GM18873 (cell line): ENCODE data around the gene ITGB7.

Source experiments
- ATAC-seq: cut with Tn5 transposase; IDR thresholded peaks from one replicate; pipeline ENCODE4 v1.9.1; 2021; ENCODE audit warnings: mild to moderate bottlenecking, moderate library complexity, moderate number of reproducible peaks; ENCODE audit not compliant: unreplicated experiment, low FRiP score

ITGB7 gene

DNA sequence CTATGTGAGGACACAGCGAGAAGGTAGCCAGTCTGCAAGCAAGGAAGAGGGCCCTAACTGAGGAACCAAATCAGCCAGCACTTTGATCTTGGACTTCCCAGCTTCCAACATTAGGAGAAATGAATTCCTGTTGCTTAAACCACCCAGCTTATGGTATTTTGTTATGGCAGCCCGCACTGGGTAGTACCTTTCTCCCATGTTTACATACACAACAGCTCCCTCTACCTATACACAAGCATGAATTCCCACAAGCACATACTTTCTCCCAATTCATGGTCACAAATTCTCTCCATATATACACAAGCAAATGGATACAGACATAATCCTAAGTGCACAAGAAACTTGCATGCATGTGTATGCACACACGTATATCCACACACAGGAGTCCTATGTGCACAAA, 7.4 kb downstream of the ITGB7 start:
- no peak for ATAC-seq

DNA sequence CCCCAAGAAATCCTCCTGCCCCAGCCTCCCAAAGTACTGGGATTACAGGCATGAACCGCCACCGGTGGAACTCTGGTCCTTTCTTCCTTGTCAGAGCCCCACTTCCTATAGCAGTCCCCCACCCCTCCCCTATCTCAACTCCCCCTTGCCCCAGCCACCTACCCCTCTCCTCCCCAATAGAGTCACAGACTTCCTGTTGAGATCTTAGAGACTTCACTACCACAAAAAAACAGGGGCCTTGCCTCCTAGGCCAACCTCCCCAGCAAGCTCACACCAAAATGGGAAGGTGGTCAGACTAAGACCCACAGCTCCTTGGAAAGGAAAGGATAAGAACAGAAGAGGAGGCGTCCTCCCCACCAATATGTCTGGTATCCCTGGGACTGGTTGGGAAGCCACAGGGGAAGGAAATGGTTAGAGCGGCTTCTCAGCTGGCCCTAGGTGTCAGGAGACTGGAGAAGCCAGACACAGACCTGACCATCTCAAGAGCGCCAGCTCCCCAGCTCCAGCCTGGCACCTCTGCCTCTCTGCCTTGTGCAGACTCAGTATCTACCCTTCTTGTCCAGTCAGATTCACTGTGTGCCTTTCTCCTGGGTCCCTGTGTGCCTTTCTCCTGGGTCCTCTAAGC, 8.5 kb downstream of the ITGB7 start:
- no peak for ATAC-seq

DNA sequence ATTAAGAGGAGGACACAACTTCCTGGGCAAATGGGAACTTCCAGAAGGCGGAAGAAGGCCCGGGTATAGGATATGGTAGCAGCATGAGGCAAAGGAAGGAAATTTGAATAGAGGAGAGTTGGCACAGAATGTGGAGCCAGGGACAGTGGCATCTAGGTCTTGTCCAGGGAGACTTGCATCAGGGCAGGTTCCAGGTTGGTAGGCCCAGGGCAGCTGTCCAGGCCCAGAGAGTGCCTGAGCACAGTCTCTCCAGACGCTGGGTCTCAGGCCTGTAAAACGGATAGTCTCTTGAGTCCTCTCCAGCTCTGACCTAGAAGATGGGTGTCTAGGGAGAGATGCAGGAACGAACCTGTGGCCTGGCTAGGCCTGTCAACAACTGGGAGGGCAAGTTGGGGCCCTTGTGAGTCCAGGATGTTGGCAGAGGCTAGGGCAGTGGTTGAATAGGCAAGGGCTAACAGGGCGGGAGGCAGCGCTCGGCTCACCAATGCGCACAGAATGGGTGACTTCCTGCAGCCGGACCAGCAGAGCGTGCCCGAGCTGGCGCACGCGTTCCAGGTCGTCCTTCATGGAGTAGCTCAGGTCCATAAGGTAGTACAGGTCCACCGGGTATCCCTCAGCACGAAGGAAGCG, 9.9 kb downstream of the ITGB7 start:
- ATAC-seq = no peak

DNA sequence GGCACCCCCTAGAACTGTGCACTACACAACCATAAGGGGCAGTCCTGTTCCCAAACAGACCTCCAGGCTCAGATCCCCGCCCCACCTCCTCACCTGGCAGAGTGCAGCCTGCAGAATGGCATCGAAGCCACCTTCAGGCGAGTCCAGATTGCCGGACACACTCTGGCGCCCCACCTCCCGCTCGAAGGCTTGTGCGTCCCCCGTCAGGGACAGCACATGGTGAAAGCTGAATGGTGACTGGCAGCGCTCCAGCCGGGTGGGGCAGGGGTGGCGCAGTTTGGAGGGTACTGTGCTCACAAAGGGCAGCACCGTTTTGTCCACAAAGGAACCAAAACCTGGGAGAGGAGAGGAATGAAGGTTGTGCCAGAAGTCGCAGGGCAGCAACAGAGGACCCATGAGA, 10.6 kb downstream of the ITGB7 start:
- ATAC-seq = no peak

DNA sequence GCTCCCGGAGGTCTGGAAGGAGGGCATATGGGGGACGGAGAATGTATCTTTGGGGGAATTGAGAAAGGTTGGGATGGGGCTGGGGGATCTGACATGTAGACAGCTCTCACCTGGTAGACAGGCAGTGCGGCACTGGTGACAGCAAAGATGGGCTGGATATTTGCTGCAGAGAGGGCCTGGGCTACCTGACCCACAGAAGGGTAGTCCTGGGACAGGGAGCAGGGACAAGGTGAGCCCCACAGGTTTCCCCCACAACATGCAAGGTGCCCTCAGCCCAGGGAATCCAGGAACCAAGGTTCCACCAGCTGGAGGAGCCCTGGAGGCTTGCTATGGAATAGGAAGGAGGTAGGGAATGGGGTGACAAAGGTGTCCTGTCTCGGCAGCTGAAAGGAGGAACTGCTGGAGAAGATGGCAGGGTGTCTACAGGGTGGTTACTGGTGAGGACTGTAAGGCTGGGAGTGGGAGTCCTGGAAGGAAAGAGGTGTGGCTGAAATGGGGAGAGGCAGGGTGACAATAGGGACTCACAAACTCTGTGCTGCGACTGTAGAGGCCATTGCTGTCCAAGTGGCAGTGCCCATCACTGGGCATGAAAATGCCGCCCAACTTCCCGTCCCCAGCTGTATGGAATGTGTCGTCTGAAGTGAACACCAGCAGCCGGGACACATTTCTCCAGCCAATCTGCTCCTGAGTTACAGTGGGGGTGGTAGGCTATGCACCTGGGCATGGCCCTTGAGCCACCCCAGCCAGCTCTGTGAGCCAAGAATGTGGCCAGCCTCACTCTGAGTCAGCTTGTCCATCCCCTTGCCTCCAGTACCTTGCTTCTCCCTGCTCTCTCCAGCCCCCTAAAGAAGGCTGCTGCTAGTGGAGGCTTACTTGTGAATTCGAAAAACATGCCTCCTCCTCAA, 11.3 kb downstream of the ITGB7 start:
- no peak for ATAC-seq

DNA sequence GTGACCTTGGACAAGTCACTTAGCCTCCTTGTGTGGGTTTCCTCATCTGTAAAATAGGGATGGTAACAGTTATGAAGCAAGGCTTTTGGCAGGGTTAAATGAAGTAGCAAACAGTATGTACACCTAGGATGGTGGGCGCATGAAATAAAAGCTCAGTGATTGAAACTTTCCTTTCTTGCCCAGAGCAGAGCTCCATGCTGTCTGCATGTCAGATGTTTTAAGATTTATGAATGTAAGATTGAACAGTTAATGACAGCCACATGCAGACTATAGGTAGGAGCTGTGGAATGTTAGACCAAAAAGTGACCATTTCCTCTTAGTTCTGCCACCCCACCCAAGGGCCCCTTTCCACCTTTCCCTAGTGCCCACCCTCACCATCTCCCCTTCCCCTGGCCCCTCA, 12.1 kb downstream of the ITGB7 start:
- no peak for ATAC-seq

DNA sequence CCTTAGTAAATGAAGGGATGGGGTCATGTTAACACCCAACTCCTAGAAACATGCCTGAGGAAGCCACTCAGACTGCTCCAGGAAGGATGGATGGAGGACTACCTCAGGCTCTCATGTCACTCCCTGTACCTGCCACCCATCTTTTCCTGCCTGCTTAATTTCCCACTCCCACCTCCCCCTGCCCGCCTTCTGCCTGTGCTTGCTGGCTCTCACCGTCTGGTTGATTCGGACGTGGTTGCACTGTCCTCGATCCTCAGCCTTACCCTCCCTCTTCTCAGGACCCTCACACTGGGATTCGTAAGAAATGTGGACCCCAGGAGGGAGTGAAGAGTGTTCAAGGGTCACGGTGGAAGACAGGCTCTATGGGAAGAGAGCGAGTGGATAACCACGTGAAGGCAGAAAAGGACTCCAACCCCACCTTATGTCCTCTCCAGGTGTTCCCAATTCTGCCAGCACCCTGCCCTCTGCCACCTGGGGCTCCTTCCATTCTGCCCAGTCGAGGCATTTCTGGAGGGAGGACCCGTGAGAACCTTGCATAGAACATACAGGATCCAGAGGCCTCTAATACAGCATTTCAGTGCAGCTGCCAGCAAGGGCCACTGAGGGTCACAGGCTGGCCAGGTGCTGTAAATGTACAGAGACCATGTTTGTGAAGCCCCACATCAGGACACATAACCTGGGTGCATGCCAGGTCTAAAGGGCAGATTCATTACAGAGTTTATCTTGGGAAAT, 12.9 kb downstream of the ITGB7 start:
- no peak for ATAC-seq

DNA sequence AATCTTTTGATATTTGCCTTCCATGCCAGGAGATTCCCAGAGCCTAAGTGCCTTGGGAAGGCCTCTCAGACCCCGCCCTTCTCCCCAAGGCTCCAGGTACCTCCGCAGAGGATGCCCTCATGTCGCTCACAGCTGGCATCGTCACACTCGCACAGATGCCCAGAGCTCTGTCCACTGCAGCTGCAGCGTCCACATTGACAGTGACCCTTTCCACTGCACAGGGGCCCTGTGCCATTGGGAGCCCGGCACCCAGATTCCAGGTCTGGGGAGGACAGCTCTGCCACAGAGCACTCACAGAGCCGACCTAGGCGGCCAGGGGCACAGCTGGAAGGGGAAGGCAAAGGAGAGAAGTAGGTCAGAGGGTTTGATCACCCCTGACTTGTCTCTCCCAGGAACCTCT, 14.0 kb downstream of the ITGB7 start:
- ATAC-seq = no peak

DNA sequence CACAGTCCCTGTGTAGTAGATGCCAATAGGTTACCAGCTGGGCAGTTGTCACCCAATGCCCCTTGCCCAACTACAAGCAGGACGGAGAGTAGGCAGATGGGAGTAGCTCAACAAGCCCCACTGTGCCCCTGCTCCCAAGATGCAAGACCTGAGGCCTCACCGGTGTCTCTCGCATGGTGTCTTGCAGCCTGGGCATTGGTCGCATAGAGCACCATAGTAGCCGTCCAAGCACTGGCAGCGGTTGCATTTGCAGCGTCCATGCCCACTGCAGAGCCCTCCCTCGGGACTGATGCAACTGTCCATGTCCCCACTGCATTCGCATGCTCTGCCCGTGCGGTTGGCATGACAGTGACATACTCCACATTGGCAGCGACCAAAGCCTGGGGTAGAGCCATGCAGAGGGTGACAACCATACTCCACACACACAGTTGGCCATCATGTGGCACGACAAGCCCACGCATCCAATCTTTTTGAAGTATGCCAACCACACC, 14.5 kb downstream of the ITGB7 start:
- ATAC-seq = no peak

DNA sequence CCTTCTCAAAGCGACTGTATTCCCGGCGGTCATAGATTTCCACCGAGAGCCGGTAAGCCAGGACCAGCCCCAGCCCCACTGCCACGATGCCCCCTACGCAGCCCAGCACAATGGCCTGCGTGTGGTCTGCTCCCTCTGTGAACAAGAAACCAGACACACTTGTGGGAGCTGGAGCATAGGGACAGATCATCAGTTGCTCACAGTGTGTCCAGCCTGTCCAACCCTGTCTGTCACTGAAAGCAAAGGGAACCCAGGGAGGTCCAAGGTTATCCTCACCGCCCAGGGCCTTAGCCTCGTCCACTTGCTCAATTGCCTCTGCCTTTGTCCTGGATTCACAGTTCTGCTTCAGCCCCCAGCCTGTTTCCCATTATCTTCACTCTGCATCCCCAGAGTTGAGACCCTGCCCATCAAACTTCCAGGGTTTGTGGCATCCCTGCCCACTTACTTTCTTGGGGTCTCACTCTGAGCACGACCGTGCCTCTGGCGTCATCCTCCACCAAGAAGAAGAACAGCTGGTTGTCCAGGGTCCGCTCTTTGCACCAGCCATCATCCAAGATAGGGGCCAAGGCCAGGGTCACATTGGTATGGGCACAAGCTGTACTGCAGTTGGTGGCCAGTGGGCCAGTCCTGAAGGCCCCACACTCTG, 15.0 kb downstream of the ITGB7 start:
- no peak for ATAC-seq

DNA sequence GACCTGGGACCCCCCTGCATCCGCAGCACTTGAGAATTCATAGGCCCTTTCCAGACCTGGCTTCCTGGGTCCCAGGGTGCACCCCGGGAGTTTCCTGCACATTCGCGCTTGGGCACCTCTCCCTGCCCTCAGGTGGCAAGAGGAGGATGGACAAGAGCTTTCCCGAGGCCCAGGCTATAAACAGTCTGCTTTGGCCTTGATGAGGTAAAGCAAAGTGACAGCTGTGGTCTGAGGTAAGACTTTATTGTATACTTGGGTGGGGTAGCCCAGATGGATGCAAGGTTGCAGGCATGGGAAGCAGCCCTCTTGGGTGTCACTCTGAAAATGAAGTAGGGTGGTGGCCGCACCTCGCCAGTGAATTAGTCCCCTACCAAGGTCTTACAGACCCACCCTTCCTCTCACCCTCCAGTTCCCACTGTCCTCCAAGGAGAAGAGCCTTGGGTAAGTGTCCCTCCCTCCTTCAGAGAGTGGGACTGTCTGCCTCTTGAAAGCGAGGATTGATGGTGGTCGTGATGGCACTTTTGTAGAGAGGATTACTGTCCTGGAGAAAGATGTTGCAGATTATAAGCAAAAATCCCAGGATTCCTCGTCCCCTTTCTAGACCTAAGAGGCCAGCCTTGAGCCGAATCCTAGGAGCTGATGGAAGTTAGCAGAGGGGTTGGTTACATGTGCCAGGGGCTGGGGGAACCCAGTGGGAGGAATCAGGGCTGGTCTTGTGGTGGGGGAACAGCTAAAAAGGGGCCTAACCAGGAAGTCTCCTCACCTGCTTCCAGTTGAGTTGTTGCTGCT, 15.8 kb downstream of the ITGB7 start:
- ATAC-seq = no peak

DNA sequence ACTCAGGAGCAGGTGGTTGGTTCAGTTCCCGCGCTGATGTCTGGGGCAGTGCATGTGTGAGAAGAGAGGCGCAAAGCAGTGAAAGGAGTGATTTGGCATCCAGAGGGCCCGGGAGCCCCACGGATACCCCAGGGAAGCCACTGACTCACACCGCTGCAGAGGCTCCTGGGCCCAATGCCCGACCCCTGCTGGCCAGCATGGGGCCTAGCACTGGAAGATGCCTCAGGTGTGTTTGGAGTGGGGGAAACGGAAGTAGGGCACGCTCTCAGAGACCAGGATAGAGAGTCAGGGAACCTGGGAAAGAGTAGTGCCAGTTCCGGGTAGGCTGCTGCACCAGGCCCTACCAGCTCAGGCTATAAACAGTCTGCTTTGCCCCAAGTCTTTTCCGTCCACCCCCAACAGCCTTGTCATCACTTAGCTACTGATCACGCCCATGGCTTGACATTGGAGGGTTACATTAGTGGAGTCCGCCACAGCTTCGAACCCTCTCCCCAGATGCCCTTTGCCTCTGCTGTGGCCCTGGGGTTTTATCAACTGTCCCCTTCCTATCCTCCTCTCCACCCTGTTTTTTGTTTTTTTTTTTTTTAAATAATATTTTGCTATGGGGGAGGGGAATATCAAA, 16.8 kb downstream of the ITGB7 start:
- ATAC-seq = no peak

DNA sequence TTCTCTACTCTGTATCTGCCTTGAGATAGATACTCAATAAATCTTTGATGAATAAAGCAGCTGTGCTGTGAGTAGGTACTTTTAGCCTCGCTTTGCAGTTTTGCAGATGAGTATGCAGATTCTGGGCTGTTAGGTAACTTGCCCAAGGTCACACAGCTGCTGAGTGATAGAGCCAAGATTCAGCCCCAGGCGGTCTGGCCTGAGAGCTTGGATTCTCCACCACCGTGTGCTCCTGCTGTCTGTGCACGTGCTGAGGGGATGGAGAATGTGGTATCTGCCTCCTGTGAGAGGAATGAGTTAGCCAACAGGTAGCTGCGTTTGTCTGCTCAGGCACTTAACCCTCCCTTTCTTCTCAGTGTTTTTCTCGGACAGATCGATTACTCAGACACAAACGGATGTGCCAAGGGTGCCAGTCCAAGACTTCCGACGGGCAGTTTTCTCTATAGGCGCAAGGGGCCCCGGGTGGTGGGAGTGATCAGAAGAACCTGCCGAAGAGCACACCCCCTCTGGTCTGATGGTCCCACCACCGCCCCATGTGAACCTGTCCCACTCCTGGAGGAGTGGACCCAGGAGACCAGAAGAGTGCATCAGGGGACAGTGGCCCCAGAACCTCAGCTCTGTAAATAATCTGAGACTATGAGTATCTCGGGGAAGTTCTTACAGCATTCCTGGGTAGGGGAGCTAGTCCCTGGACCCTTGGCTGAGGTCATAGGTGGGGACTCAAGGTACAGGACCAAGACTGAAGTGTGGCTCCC, 19.7 kb downstream of the ITGB7 start:
- no peak for ATAC-seq

DNA sequence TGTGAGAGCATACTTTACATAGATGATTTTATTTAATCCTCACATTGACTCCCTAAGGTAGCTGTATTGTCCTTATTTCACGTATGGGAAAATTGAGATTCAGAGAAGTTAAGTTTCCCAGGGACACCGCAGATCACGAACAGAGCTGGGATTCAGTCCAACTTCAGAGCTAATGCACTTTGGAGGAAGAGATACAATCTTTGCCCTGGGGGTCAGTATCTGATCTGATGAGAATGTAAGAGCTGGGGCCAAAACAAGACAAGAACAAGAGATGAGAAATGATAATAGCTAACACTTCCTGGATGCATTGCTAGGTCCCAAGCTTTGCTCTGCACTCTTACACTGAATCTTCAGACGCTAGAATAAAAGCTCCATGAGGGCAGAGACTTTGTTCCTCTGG, 20.3 kb downstream of the ITGB7 start:
- ATAC-seq = no peak

DNA sequence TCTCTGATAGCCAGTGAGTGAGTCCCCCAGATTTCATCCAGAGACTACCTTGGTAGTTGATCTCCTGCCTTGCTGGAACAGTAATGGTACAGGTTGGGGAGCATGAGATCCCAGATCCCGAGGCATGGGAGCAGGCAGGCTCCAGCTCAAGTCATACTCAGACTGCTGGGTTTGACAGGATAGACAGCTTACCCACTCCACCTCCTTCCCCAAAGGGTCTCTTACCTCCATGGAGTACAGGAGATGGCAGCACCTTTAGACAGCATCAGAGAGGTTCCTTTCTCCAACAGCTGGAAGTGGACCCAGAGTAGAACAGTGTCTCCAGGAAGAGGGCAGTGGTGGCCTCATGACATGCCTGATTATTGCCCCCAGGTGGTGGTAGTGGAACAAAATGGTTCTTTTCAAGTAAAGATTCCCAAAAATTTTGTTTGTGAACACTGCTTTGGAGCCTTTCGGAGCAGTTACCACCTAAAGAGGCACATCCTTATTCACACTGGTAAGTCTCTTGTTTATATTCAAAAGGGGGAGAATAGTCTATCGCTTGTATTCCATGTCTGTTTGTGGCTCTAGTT, 21.4 kb downstream of the ITGB7 start:
- no peak for ATAC-seq

DNA sequence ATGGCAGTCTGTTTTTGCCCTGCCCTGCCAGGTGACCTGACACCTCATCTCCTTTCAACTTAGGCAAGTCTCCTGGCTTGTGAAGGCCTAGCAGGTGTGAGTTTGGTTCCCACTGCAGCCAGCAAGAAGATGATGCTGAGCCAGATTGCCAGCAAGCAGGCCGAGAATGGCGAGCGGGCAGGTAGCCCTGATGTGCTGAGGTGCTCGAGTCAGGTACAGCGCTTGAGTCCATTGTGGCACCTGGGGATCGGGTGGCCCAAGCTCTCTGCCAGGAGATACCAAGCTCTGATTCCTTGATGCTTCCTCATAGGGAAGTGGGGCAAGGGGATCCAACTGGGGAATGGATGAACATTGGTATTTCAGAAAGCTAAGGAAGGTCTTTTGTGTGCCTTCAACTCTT, 22.2 kb downstream of the ITGB7 start:
- ATAC-seq = no peak

DNA sequence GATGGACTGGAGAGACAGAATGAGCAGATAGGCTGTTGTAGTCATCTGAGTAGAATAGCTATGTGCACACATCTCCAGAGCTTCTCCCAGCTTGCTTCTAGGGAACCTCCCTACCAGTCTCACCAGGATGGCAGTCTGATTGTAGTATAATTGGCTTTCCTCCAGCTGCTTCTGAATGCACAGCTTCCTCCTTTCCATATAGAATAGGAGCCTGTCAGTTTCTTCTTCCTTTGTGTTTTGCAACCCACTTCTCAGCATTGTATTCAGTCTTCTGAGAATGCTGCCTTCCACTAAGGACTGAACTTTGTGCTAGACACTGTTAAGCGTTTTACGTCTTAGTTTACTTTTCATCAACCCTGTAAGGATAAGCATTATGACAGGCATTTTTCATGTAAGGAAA, 24.1 kb downstream of the ITGB7 start:
- no peak for ATAC-seq

DNA sequence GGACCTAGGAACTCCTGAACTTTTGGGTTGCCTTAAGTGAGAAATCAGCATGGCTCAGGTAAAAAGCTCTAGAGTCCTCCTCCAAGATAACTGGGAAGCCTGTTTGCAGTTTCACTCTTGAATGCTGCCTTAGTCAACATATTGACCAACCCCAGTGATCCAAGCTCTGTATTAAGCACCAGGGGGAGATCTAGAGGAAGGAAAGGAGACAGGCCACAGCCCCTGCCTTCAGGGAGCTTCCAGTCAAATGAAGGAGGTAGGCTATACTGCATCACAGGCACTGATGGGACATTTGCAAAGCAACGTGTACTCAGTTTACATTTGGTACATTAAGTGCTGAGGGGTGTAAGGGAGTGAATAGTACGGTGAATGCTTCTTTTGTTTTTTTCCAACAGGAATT, 25.1 kb downstream of the ITGB7 start:
- ATAC-seq = no peak
